K562 (cell line): ENCODE results near the gene EZH2.

Experiments
- CTCF ChIP-seq, 3 experiments: IDR thresholded peaks in 2 of 3; conservative IDR thresholded peaks in 1 of 3; 2 replicates each; pipeline ENCODE4 v1.5.1; 2011 to 2012; ENCODE audit warnings: low read length in 3 of 3, mild to moderate bottlenecking in 3 of 3, control low read depth in 2 of 3, improper control_type of control experiment in 1 of 3, inconsistent platforms in 1 of 3, low read depth in 1 of 3, mixed read lengths in 1 of 3, moderate library complexity in 1 of 3; ENCODE audit not compliant: insufficient read depth in 2 of 3
- MEF2D ChIP-seq: conservative IDR thresholded peaks from 2 replicates; pipeline ENCODE4 v1.6.1; 2016; ENCODE audit warnings: low read depth, missing genetic modification characterization, missing compliant biosample characterization
- PCBP1 ChIP-seq: fragments of 200-400 bp; formaldehyde crosslinking; IDR thresholded peaks from 2 replicates; pipeline ENCODE4 v1.6.1; 2018; ENCODE audit warnings: mild to moderate bottlenecking, low read depth, low read length; ENCODE audit not compliant: poor library complexity, severe bottlenecking
- PHB ChIP-seq: fragments of 250-450 bp; sonication (Bioruptor Pico); IDR thresholded peaks from 2 replicates; pipeline ENCODE4 v1.5.0; 2021
- PHF8 ChIP-seq: fragments of 200-600 bp; sonication (generic); IDR thresholded peaks from 2 replicates; pipeline ENCODE4 v1.6.1; 2012; ENCODE audit warnings: mixed run types, mild to moderate bottlenecking, inconsistent platforms, low read length, moderate library complexity, borderline replicate concordance
- PYGO2 ChIP-seq: fragments of 450-650 bp; IDR thresholded peaks from 2 replicates; pipeline ENCODE4 v1.6.1; 2016; ENCODE audit warnings: mild to moderate bottlenecking, missing genetic modification characterization, moderate library complexity, missing compliant biosample characterization
- SAFB2 ChIP-seq: fragments of 200-400 bp; formaldehyde crosslinking; IDR thresholded peaks from 2 replicates; pipeline ENCODE4 v1.6.1; 2018; ENCODE audit warnings: borderline replicate concordance, low read length, low read depth, moderate library complexity; ENCODE audit not compliant: severe bottlenecking
- TFAM ChIP-seq: fragments of 250-450 bp; sonication (Bioruptor Pico); conservative IDR thresholded peaks from 2 replicates; pipeline ENCODE4 v1.5.0; 2021; ENCODE audit warnings: mild to moderate bottlenecking, moderate library complexity
- ZNF239 ChIP-seq: fragments of 250-450 bp; sonication (Bioruptor Pico); IDR thresholded peaks from 2 replicates; pipeline ENCODE4 v1.4.0; 2020; ENCODE audit warnings: mild to moderate bottlenecking
- ZNF75A ChIP-seq: fragments of 450-650 bp; formaldehyde crosslinking; IDR thresholded peaks from 2 replicates; pipeline ENCODE4 v1.4.0; 2020; ENCODE audit warnings: mild to moderate bottlenecking
- TF ChIP-seq, protein P1 (sequence below): sonication (generic); formaldehyde crosslinking; IDR thresholded peaks from 2 replicates; pipeline ENCODE4 v1.9.0; 2022; ENCODE audit warnings: mild to moderate bottlenecking, missing genetic modification reagents

DNA sequence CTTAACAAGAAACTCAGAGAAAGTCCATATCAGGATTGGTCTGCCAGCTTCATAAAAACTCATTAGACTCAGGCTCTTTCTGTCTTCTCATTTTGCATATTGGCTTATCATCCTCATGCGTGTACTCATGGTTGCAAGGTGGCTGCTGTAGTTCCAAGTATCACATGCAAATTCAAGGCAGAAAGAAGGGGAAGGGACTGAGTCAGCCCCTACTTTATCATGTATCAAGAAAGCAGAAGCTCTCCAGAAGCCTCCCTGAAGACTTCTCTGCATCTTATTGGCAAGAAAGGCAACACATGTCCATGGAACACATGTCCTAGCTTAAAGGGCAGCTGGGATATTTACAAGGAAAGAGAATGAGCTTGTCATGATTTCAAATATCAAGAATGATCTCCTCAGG, 19.4 kb upstream of the EZH2 start:
- TF ChIP-seq ZNF75A (CRISPR knock-in tag) (no peak), PYGO2 (tag) (no peak), MEF2D (tag) (no peak), ZNF239 (CRISPR knock-in tag) (no peak), PCBP1 (no peak), PHB (CRISPR knock-in tag) (no peak), PHF8 (no peak), SAFB2 (no peak), TFAM (CRISPR knock-in tag) (no peak), CTCF (IDR thresholded peaks at IDR 0.05 in 2 of 3, conservative IDR thresholded peaks at IDR 0.05 in 1 of 3; ENCODE audit: insufficient read depth in 2 of 3, low read depth in 1 of 3, low read length in 3 of 3) (no peak)
- TF ChIP-seq, protein P1, sequence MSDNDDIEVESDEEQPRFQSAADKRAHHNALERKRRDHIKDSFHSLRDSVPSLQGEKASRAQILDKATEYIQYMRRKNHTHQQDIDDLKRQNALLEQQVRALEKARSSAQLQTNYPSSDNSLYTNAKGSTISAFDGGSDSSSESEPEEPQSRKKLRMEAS, result no peak
